Endothelial cell of umbilical vein (primary cell): ENCODE results near the gene DTNA. TPM values are rescaled to one million over a fixed set of nuclear protein-coding genes. Genes with fewer than 3 reads are reported as not detected.

Experiments
- BruUV-seq: library from RNA; stranded (reverse); fragments of 400-500 nt; replicated peaks from 2 replicates; lab custom pipeline; 2021; lab: Mats Ljungman, UMichigan
- CTCF ChIA-PET: fragments of 300-600, 350-600 bp; sonication (Branson Sonifier 250); formaldehyde crosslinking; loops from one replicate; lab custom pipeline; 2021; ENCODE audit warnings: antibody characterized with exemption, inconsistent platforms; lab: Charles Lee
- POLR2A ChIA-PET: fragments of 300-600, 350-600 bp; sonication (Branson Sonifier 250); formaldehyde crosslinking; loops from one replicate; lab custom pipeline; 2021; ENCODE audit warnings: antibody characterized with exemption, inconsistent platforms; lab: Charles Lee
- DNase-seq: peaks from one replicate; pipeline ENCODE4 v3.0.0-alpha.2; 2011; ENCODE audit warnings: low read depth, low spot score
- FAIRE-seq: peaks from 2 replicates; lab custom pipeline; 2011; peaks lifted over from hg19 to GRCh38; lab: Jason Lieb, UNC
- H2AFZ ChIP-seq: 2 replicates; pipeline ENCODE4 v1.6.0; 2012; ENCODE audit warnings: low read depth, low read length, control low read depth, inconsistent platforms
- H3K27ac ChIP-seq: 2 replicates; pipeline ENCODE4 v1.5.1; 2011; ENCODE audit warnings: low read depth, mild to moderate bottlenecking, control low read depth, low read length, moderate library complexity; ENCODE audit not compliant: insufficient read depth
- H3K27me3 ChIP-seq, 2 experiments: 2 replicates each; pipeline versions ENCODE4 v1.6.0 to v1.6.1; 2011; ENCODE audit warnings: low read length in 2 of 2, mixed read lengths in 1 of 2; ENCODE audit not compliant: control insufficient read depth in 2 of 2, insufficient read depth in 2 of 2
- H3K36me3 ChIP-seq, 2 experiments: 2 replicates in 1 of 2; 3 replicates in 1 of 2; pipeline ENCODE4 v1.5.1; 2011; ENCODE audit warnings: low read length in 2 of 2, mild to moderate bottlenecking in 1 of 2, moderate library complexity in 1 of 2; ENCODE audit not compliant: control insufficient read depth in 2 of 2, insufficient read depth in 2 of 2; ENCODE audit errors: extremely low read depth in 1 of 2
- H3K4me1 ChIP-seq: 3 replicates; pipeline ENCODE4 v1.5.1; 2011; ENCODE audit warnings: mild to moderate bottlenecking, low read length; ENCODE audit not compliant: control insufficient read depth, insufficient read depth; ENCODE audit errors: extremely low read depth
- H3K4me2 ChIP-seq: 2 replicates; pipeline ENCODE4 v1.6.1; 2011; ENCODE audit warnings: low read length, control low read depth, mixed read lengths; ENCODE audit not compliant: insufficient read depth
- H3K4me3 ChIP-seq, 3 experiments: fragments of 200-600 bp in 1 of 3; sonication (generic), shearing (Covaris generic) in 1 of 3; replicated peaks in 1 of 3; 2 replicates each; pipeline ENCODE4 v1.5.1; 2011 to 2016; ENCODE audit warnings: control low read depth in 3 of 3, low read length in 3 of 3, mild to moderate bottlenecking in 2 of 3, inconsistent platforms in 1 of 3, low read depth in 1 of 3, moderate library complexity in 1 of 3; ENCODE audit not compliant: insufficient read depth in 1 of 3
- H3K79me2 ChIP-seq: 2 replicates; pipeline ENCODE4 v1.6.0; 2012; ENCODE audit warnings: low read length, inconsistent platforms; ENCODE audit not compliant: control insufficient read depth, insufficient read depth
- H3K9ac ChIP-seq: replicated peaks from 2 replicates; pipeline ENCODE3; 2011; ENCODE audit warnings: low read length, control low read depth; ENCODE audit not compliant: insufficient read depth; ENCODE audit errors: extremely low read depth
- H3K9me1 ChIP-seq: replicated peaks from 3 replicates; pipeline ENCODE4 v1.6.0; 2011; ENCODE audit warnings: mild to moderate bottlenecking, low read length; ENCODE audit not compliant: control insufficient read depth, insufficient read depth; ENCODE audit errors: extremely low read depth
- H3K9me3 ChIP-seq: replicated peaks from 2 replicates; pipeline ENCODE4 v1.5.1; 2012; ENCODE audit warnings: low read length, inconsistent platforms; ENCODE audit not compliant: control insufficient read depth, insufficient read depth
- H4K20me1 ChIP-seq: replicated peaks from 2 replicates; pipeline ENCODE3; 2011; ENCODE audit warnings: mild to moderate bottlenecking, low read length; ENCODE audit not compliant: control insufficient read depth, insufficient read depth; ENCODE audit errors: extremely low read depth
- CTCF ChIP-seq, 2 donors: IDR thresholded peaks; 1 replicate in 1 of 2; 2 replicates in 1 of 2; pipeline ENCODE4 v1.5.1; 2011; ENCODE audit warnings: low read length in 2 of 2, mild to moderate bottlenecking in 2 of 2, moderate library complexity in 2 of 2, control low read depth in 1 of 2, inconsistent platforms in 1 of 2, low read depth in 1 of 2; ENCODE audit not compliant: insufficient read depth in 1 of 2; ENCODE audit errors: extremely low read depth in 1 of 2
- EZH2 ChIP-seq: IDR thresholded peaks from 2 replicates; pipeline ENCODE4 v1.6.1; 2012; ENCODE audit warnings: borderline replicate concordance, low read depth, mild to moderate bottlenecking, moderate library complexity, low read length, inconsistent platforms; ENCODE audit not compliant: severe bottlenecking
- FOS ChIP-seq: IDR thresholded peaks from 2 replicates; pipeline ENCODE4 v1.6.1; 2011; ENCODE audit warnings: mild to moderate bottlenecking, low read length, moderate library complexity, borderline replicate concordance; ENCODE audit not compliant: insufficient read depth
- GATA2 ChIP-seq: IDR thresholded peaks from 2 replicates; pipeline ENCODE4 v1.7.0; 2011; ENCODE audit warnings: low read depth, mild to moderate bottlenecking, moderate library complexity, mixed read lengths, low read length; ENCODE audit not compliant: insufficient read length, insufficient read depth
- JUN ChIP-seq: IDR thresholded peaks from 2 replicates; pipeline ENCODE4 v1.6.1; 2011; ENCODE audit warnings: borderline replicate concordance, low read depth; ENCODE audit not compliant: insufficient read length, insufficient read depth
- MAX ChIP-seq: IDR thresholded peaks from 2 replicates; pipeline ENCODE4 v1.6.1; 2011; ENCODE audit not compliant: insufficient read depth, insufficient read length
- MYC ChIP-seq: IDR thresholded peaks from one replicate; pipeline ENCODE4 v1.6.1; 2011; ENCODE audit warnings: mild to moderate bottlenecking, low read depth, low read length
- POLR2A ChIP-seq: IDR thresholded peaks from 2 replicates; pipeline ENCODE4 v1.6.1; 2012; ENCODE audit warnings: low read depth, mild to moderate bottlenecking, control low read depth, low read length
- POLR2AphosphoS5 ChIP-seq: IDR thresholded peaks from 2 replicates; pipeline ENCODE4 v1.6.1; 2012; ENCODE audit warnings: low read depth, mild to moderate bottlenecking, control low read depth, low read length, moderate library complexity; ENCODE audit not compliant: insufficient read depth
- dilution Hi-C: fragments of 300-500 bp; cut with MboI; formaldehyde crosslinking; loops from one replicate; pipeline ENCODE4 v1.15.0; 2019; ENCODE audit warnings: low sequenced_read_pairs; ENCODE audit not compliant: extremely low pct_ligation_motif_present
- intact Hi-C: fragments of 100-400 bp; cut with micrococcal nuclease; formaldehyde crosslinking; loops from one replicate; pipeline ENCODE4 v1.10.0; 2022
- polyA plus RNA-seq, 4 experiments: library from polyadenylated mRNA; depleted of rRNA in 3 of 4; stranded (reverse) in 3 of 4; unstranded in 1 of 4; fragments of >200 nt; gene quantifications; 2 replicates each; pipeline versions ENCODE4 v1.2.1 to v1.2.3, GENCODE V29; 2011 to 2012; ENCODE audit warnings: missing spikeins in 1 of 4
- total RNA-seq: library from RNA; stranded (reverse); gene quantifications from 2 replicates; pipeline ENCODE4 v1.2.3, GENCODE V29; 2021

Gene DTNA
- total and polyA plus RNA-seq, 2 donors (not counting 3 experiments of a cell fraction or from before 2014, with no cell fraction given): 6.6 to 15.3 TPM

- Histone ChIP-seq H3K4me1 (peaks cover 13% of the 10 kb centered on the region), H4K20me1 (no peaks in the 10 kb centered on the region), H3K4me2 (no peak overlapping the region), H3K36me3 (no peaks in the 10 kb centered on the region), H3K9me3 (no peaks in the 10 kb centered on the region), H3K27me3 (no peaks in the 10 kb centered on the region), H3K9me1 (no peaks in the 10 kb centered on the region), H3K27ac (no peak overlapping the region), H3K79me2 (no peaks in the 10 kb centered on the region), H3K9ac (no peak overlapping the region), H3K4me3 (no peak overlapping the region), H2AFZ (no peak overlapping the region)
- ChIA-PET POLR2A (no interaction called here), CTCF (no interaction called here)
- no peak for TF ChIP-seq JUN
- TF ChIP-seq GATA2: no peak
- TF ChIP-seq POLR2AphosphoS5: no peak
- TF ChIP-seq EZH2: no peak
- TF ChIP-seq FOS: no peak
- no peak for FAIRE-seq
- dilution Hi-C loops (no loop called here), intact Hi-C loops (no loop called here)
- no peak for DNase-seq
- BruUV-seq: no TSS peak
Measured at GRCh38 chr18:34702814-34703213, 7.3 kb upstream of the DTNA start.

- no peaks in the 10 kb centered on the region for H3K9me1 ChIP-seq
- FAIRE-seq: no peak
- no TSS peak for BruUV-seq
- TF ChIP-seq GATA2: no peak
- TF ChIP-seq POLR2AphosphoS5: no peak
- no peak for TF ChIP-seq JUN
- no peak for TF ChIP-seq FOS
- no peak for TF ChIP-seq EZH2
- TF ChIP-seq MYC: no peak
- TF ChIP-seq MAX: no peak
- no peak for TF ChIP-seq POLR2A
- TF ChIP-seq CTCF (IDR thresholded peaks at IDR 0.05; ENCODE audit: extremely low read depth in 1 of 2, insufficient read depth in 1 of 2, low read depth in 1 of 2, low read length in 2 of 2): no peak
- no peak for DNase-seq
- no peak overlapping the region for H3K9ac ChIP-seq
- dilution Hi-C loops (no loop called here), intact Hi-C loops (no loop called here)
- H3K36me3 ChIP-seq: no peaks in the 10 kb centered on the region
- H3K9me3 ChIP-seq: no peaks in the 10 kb centered on the region
- no peaks in the 10 kb centered on the region for H3K27me3 ChIP-seq
- H4K20me1 ChIP-seq: no peaks in the 10 kb centered on the region
- no peak overlapping the region for H3K4me3 ChIP-seq
- peaks cover 22% of the 10 kb centered on the region for H3K4me1 ChIP-seq
- H2AFZ ChIP-seq: no peak overlapping the region
- H3K27ac ChIP-seq: no peak overlapping the region
- POLR2A ChIA-PET: no interaction called here
- CTCF ChIA-PET: interaction anchor here (1.8 kb wide), 1 partner anchor 42 kb away, joined by 8 read pairs; no protein-coding TSS in a partner anchor
- H3K79me2 ChIP-seq: no peaks in the 10 kb centered on the region
- H3K4me2 ChIP-seq: no peak overlapping the region
Measured at GRCh38 chr18:34704074-34704473, 6.0 kb upstream of the DTNA start.
